HG02642 (cell line): ENCODE measurements around the gene OVCA2.

ENCODE experiments used
- ATAC-seq: cut with Tn5 transposase; IDR thresholded peaks from one replicate; pipeline ENCODE4 v1.9.1; 2021; ENCODE audit warnings: mild to moderate bottlenecking; ENCODE audit not compliant: unreplicated experiment, poor library complexity

The OVCA2 gene

DNA sequence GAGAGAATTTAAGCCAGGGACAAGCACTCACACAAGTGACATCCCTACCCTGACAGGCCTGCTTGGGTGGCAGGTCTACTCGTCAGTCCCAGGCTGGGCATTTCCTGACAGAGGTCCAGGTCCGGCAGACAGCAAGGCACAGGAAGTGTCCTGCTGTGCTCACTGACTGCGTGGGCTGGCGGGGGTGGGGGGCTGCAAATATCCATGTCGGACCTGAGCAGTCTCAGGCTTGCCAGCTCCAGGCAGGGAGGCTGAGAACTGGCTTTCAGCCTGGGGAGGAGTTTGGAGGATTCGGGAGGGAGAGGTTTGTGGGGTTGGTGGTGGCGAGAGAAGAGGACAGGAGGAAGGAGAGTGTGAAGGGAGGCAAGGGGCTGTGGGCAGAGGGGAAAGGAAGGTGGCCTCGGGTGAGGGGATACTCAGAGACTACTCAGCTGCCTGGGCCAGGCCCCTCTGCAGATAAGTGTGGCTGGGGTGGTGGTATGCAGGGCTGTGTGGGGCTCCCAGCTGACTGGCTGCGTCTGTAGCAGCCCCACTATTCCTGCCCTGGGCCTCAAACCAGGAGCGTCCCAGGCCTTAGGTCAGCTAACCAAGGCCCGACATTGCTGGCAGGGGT, 20.9 kb downstream of the OVCA2 start:
- no peak for ATAC-seq

- no peak for ATAC-seq
Observed at GRCh38 chr17:2063261-2064146, 21.7 kb downstream of the OVCA2 start.

- no peak for ATAC-seq
Observed at GRCh38 chr17:2064147-2064489, 22.3 kb downstream of the OVCA2 start.

- ATAC-seq, result no peak
Observed at GRCh38 chr17:2064520-2064971, 22.7 kb downstream of the OVCA2 start.

DNA sequence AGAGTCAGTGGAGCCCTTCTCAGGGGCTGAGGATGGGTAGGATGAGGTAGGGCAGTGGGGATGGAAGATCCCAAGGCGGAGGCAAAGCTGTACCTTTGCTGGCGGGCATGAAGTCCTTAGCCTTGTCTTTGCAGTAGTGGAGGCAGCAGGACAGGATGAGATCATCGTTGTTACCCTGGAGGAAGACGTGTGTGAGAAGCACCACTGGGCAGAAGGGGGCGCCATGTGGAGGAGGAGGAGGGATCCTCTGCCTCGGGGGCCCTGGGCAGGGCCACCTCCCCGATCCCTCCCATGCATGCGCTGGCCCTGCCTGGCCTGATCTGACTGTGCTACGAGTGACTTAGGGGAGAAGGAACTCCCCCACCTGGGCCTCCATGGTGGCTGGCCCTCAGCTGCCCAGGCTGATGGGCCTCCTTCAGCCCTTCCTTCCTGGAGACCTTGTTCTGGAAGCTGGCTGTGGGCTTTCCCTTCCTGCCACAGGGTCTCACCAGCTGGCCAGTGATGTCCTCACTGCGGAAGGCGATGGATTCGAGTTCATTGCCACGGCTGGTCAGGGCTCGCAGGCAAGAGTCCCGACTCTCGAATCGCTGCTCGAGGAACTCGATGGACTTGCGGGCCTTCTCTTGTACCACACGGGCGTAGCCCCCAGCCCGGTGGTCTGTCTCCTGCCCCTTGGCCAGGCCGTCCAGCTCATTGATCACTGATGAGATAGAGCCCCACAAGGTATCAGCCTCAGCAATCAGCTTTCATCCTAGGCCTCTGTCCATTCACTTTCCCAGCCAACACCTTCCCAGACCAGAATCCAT, 23.4 kb downstream of the OVCA2 start:
- ATAC-seq, result no peak

GRCh38 chr17:2065949-2066400, 24.2 kb downstream of the OVCA2 start:
- ATAC-seq, result no peak

DNA sequence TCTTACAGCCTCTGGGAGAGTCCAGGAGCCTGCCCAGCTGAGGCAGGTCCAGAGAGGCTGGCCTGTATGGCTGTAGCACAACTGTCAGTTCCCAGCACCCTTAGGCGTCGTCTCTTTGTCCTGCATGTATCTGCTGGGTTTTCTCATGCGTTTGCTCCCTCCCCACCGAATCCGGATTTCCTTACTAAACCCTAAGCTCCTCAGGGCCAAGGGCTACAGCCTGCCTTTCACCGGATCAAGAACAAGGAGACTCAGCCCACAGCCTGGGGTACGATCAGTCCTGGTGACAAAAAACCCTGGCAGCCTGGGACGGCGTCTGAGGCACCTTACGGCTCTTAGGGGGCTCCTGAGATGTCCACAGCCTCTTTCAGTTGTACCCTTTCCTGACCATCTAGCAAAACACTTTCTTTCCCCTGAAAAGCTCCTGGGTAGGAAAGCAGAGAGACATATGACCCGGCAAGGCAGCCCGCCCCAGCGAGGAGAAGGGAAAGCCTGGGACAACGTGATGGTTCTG, 25.3 kb downstream of the OVCA2 start:
- no peak for ATAC-seq

- ATAC-seq, result no peak
Observed at GRCh38 chr17:2067608-2068024, 25.8 kb downstream of the OVCA2 start.

DNA sequence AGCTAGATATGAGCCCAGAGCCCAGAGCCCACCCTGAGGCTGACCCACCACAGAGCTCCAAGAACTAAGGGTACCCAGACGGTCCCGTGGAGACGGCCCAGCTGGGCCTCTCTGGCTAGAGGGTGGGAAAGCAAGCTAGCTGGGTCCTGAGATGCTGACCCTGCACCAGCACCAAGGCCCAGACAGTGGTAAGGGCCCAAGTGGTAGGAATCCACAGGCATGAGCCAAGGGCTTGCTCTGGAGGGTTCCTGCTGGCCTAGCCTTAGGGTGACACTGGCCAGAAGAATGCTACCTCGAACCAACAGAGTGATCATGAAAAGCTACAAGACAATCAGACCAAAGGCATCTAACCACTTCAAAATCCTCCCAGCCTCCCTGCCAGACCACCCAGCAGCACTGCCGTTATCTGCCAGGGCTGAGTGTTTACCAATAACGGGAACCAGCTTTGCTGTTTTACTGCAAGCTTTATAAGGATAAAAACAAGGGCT, 26.3 kb downstream of the OVCA2 start:
- ATAC-seq, result no peak

DNA sequence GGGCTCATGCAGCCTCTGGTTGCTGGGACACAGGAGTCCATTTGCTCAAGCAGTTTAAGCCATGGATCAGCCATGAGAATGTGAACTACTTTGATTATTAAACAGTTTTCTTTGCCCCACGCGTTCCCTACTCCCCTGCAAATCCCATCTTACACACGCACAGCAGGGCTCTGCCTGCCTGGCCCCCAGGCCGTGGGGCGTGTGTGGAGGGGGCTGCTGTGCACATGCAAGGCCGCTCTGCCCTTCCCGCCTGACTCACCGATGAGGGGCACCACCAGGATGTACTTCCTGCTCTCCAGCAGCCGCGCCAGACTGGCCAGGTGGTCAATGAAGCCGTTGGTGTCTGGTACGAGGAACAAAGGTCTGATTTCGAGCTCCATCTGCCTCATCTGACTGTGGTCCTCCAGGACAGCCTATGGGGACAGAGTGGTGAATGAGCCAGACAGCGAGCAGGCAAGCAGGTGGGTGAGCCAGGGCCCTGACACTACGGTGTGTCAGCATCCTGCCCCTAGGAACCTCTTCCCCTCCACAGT, 26.8 kb downstream of the OVCA2 start:
- ATAC-seq, result no peak

DNA sequence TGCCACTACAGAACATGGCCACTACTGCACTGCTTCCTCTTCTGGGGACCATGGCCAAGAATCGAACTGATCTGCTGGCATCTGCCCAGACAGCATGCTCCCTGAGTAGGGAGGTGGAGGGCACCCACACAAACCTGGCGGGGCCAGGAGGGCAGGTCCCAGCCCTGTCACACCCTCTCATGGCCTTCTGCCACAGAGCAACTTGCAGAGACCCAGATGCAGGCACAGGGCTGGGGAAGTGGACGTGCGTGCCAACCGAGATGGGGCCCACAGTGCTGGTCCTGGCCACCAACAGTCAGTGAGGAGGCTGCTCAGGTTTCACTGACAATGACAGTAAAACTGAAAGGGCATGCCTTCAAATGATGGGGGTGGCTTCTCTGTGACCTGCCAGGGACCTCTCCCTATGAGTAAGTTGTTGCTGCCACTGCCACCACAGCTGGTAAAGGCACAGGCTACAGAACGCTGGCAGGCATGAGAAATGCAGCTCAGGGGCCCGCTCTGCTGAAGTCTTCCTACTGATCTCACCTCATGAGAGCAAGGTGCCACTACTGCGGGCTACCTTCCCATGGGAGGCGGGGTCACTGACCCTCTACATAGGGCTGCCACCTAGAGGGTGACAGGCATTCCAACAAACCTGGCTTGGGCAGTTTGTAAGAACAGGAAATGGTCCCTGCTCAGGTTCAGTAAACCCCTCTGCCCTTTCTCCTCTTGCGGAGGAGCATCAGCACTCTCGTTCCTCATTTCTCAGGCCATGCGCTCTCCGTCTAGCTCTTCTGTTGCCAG, 28.6 kb downstream of the OVCA2 start:
- ATAC-seq, result peak; percentile 75

DNA sequence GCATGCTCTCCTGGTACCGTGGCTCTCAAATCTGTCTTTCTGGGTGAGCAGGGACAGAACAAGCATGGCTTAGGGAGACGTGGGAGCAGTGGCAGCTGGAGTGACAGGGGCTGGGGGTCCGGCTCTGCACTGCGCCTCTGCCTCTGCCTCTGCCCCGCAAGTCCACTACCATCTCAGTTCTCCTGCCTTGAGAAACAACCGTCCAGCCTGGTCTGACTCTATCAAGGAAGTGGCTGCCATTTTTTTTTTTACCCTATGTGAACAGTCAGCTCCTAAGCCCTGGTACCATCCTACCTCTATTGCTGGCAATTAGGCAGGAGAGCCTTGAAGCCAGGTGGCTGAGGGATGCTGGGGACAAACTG, 29.2 kb downstream of the OVCA2 start:
- ATAC-seq, result no peak

DNA sequence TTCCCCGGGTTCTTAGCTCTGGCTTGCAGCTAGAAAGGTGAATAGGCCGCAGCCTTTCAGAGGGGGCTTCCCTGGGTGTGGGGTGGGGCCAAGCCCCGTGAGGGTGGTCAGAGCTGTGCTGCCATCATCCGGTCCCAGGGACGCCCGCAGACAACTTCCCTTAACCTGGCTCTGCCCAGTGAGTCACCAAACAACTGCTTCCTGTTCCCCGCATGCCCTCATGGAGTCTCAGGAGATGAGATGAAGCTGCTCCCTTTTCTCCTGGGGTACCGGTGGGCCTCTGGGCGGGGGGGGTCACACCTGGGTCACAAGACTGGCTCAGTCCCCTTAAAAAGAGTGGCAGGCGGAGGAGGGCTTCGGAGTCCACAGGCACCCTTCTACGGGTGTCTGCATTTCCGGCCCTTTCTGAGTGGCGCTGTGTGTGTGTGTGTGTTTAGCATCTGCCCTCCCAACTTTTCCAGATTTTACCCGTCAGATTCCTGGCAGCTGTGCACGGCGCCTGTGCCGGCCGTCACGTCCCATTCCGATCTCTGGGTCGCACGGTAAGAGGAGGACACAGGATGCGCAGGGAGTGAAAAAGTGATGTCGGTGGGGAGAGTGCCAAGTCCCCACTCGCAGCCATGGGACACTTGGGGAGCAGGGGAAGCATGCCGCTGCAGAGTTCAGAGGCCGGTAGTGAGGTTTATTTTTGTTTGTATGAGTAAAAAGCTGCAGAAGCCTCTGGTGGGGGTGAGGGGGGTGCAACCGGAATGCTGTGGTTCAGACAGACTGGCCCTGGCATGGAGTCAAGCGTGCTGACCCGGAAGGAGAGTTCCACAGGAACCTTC, 29.8 kb downstream of the OVCA2 start:
- no peak for ATAC-seq

DNA sequence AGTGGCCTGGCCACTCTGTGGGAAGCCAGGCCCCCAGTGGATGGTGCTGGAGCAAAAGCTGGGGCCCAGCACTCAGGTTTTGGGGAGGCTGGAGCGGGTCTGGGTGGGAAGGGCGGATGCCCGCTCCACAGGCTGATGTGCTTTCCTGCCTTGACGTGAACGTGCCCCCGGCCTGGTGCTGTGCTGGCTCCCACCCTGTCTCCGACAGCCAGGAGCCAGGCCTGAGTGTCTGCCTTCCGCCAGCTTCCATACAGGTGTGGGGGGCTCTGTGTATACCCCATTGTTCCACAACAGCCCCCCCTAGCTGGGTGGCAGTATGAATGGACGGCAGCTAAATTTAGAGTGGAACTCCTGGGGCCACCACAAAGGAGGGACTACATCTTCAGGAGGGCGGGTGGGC, 33.1 kb downstream of the OVCA2 start:
- no peak for ATAC-seq

DNA sequence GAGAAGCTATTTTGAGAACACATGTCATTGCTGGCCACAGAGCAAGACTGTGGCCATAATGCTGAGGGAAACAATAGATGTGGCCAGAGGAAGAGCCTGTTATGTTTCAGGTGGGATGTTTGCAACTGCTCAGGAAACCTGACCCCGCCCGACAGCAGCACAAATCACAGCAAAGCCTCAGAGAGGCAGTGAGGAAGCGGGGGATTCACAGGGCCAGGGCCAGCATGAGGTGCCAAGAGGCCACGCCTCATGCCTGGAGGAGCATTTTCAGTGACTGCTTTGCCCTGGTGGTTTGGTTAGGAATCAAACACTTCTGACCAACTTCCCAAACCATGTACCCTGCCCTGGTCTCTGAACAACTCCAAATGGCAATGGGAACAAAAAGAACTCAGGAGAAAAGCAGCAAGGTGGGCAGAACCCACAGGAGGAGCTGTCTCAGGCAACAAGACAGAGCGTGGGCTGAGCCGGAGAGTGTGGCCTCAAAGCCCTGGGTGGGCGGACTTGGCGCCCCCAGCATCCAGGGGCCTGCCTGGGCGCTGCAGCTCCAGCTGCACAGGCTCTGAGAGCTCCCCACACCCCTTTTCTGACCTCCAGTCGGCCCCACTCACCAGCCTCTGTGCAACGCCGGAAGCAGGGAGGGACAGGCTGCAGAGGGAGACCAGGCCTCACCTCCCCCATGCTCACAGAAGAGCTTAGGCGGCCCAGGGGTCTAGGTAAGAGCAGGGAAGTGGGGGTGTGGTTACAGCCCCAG, 33.7 kb downstream of the OVCA2 start:
- ATAC-seq, result no peak

DNA sequence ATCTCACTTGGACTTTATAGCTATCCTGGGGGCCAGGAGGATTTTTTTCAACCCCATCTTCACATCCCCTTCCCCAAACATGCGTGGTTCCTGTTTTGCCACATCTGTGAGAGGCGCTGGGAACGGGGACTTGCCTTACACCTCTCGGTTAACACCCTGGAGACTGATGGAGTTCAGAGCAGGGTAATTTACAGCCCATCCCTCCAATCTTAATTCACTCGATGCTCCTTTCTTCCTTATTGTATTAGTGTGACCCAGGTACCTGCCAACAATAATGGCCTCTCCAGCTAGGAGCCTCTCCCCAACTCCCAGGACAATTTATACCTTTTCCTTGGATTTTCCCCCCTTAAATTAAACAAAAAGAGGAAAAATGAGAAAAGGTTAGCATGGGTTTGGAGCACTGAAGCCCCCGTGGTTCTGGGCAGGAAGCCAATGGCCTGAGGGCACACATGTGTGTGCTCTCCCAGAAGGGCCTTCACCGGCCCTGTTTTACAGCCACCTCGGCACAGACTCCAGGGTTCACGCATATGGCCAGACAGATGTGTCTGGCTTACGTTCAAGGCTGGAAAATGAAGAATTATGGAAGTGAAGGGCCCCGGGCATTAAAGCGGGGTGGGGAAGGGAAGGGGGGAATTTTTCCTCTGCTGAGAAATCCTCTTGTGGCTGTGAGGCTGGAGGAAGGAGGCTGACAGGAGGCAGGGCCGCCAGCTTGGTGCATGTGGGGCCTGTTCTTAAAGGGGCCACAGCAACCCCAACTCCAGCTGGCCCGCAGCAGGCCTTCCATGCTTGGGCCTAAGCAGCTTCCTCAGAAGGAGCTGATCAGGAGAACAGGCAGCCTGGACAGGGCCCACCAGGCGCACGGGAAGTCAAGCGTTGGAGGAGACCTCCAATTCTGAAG, 34.5 kb downstream of the OVCA2 start:
- no peak for ATAC-seq

DNA sequence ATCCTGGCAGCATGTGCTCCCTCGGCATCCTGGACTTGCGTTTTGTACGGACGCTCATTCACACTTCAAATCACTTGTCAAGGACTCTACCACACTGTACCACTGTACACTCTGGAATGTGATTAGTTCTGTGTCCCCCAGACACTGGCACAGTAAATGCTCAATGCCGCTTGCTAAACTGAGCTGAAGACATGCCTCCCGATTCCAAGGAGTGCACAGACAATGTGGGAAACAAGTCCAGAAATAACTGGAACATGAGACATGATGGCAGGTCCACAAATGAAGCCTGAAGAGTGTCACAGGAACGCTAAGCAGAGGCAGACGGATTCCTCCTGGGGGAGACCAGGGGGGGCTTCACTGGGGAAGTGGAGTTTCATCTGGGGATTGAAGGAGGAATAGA, 35.2 kb downstream of the OVCA2 start:
- ATAC-seq, result no peak
